NOMO-1 (cell line): Measurements from ENCODE around the gene LRRK1.

ENCODE experiments used
- DNase-seq, 2 experiments: peaks; one replicate each; lab custom pipeline; 2025; ENCODE audit not compliant: unreplicated experiment in 2 of 2; lab: John Stamatoyannopoulos, UW

Gene LRRK1

GRCh38 chr15:100909565-100909964 lies 9.6 kb upstream of the LRRK1 start:
- DNase-seq = no peak

GRCh38 chr15:100909989-100910955 lies 8.9 kb upstream of the LRRK1 start:
- no peak for DNase-seq

GRCh38 chr15:100911086-100911485 lies 8.1 kb upstream of the LRRK1 start:
- no peak for DNase-seq

GRCh38 chr15:100913961-100914360 lies 5.2 kb upstream of the LRRK1 start:
- no peak for DNase-seq

GRCh38 chr15:100914876-100915275 lies 4.3 kb upstream of the LRRK1 start:
- no peak for DNase-seq

GRCh38 chr15:100918034-100918689 lies 995 bp upstream of the LRRK1 start:
- peak; percentile 84 to 90 for DNase-seq

GRCh38 chr15:100919481-100920405 lies 586 bp downstream of the LRRK1 start:
- DNase-seq = no peak

GRCh38 chr15:100920516-100921135 lies 1.5 kb downstream of the LRRK1 start:
- DNase-seq = peak in 1 of 2 experiments; percentile 27

DNA sequence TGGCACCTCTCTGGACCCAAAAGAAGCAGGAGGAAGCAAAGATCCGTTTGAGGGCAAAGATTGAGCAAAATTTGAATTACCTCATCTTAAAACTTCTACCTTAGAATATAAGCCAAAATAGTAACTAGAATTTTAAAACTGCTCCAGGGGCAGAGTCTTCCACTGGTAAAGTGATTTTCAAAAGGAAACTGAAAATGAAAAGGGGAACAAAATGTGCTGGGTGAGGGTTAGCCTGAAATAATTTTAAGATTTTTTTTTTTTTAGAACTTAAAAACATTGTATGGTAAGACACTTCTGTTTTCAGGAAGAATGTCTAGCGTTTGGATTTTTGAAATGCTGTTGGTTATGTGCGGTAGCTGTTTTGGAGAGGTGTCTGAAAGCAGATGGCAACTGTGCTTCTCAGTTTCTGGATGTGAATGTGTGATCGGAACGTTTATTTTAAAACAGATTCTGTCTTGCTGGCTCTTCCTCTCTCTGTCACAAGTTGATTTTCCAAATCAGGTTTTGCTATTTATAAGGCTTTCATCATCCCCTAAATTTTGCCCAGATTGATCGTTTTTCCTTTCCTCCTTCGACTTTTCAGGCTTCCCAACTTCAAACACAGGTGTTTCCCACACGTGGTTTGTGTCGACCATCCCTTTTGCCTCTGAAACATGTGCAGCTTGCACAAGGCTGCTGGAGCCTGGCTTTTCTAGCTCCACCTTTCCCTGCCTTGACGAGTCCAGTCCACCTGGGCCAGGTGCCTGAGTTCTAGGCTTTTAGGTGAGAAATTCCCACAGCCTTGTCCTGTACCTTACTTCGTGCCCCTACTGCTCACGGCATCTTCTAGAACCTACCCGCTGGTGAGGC lies 3.3 kb downstream of the LRRK1 start:
- DNase-seq = peak; percentile 85 to 87

- no peak for DNase-seq
These were observed 3.9 kb downstream of the LRRK1 start for GRCh38 chr15:100923076-100923475.

DNA sequence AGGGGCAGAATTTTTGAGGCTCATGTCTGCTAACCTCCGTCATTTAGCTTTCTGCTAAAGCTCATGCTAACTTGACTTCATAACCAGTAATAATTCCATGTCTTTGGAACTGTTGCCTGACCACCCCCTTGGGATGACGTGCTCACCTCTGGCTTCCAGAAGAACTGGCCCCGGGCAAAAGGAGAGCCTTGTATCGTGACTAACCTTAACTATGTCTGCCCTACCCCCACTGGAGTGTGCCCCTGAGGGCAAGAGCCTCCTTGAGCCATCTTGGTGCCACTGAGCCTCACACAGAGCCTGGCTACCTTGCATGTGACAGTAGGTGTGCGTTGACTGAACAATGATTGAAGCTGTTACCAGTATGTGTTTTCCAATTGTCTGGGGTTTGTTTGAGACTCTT lies 4.7 kb downstream of the LRRK1 start:
- DNase-seq = no peak

GRCh38 chr15:100924436-100924835 lies 5.3 kb downstream of the LRRK1 start:
- DNase-seq = no peak

- DNase-seq = no peak
These were observed 6.3 kb downstream of the LRRK1 start for GRCh38 chr15:100925480-100925879.

GRCh38 chr15:100926258-100926657 lies 7.1 kb downstream of the LRRK1 start:
- DNase-seq = no peak

GRCh38 chr15:100926971-100927756 lies 8.0 kb downstream of the LRRK1 start:
- DNase-seq = no peak

DNA sequence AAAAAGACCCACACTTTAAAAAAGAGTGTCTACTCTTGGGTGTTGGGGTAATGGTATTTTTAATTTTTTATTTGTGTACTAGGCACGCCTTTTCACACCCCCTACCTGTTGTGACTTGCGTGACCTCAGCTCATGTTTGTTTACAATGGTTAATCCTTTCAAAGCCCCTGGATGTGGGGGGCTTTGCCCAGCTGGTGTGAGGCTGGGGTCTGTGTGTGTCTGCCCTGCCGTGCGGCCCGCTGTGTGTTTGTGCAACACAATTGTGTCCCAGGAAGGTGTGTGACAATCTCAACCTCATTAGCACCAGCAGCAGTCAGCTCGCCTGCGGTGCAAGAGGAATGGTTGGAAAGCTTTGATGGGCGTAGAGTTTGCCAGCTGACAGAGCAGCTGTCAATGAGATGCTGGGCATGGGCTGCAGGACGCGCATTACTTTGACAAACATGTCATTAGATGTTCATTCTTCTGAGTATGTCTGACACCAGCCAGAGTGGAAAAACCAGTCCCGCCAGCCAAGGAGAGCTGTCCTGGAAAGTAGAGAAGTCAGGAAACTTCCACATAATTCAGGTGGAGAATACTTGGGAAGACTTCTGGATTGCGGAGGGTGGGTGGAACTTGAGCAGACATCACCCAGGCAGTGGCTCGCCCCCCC lies 9.6 kb downstream of the LRRK1 start:
- no peak for DNase-seq

DNA sequence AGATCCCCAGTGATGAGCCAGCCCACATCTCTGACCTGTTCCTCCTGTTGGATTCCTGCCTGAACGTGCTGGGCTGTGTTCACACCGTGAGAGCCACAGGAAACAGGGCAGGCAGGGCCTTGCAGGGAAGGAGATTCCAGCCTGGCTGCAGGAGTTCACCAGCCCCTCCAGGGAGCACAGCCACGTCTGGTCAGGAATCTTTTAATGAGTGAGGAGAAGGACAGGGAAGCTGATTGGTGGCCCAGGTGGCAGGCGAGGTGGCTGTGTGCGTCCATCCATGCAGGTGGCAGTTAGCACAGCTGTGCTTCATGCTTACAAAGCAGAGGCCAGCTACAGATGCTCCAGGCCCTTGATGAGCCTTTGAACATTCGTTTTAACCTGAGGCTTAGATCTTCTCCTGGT lies 10.5 kb downstream of the LRRK1 start:
- DNase-seq = no peak

DNA sequence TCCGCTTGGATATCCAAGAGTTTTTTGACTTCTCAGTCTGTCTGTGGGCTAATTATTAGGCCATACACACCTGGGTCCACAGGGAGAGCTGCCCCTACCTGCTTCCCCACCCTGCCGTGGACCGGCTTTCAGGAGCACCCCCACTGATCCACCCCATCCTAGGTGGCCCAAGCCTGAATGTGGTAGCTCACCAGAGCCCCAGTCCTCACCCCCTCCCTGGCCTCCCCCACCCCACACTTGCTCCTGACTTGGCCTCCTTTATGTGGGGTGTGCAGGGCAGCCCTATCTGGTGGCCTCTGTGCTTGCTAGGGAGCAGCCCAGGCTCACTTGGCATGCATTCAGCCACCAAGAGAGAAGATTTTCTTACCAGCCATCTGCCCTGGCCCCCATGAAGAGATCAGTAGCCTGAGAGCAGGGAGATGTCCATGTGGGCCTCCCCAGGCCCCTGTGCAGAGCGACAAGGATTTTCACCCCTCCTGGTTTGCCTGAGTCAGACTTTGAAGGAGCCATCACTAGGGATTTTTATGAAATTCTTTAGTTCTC lies 11.2 kb downstream of the LRRK1 start:
- no peak for DNase-seq
